Measurements from ENCODE around the gene COQ8A.

COQ8A gene

GRCh38 chr1:226974544-226975258 is 34.6 kb downstream of the COQ8A start:
- no peak for DNase-seq

GRCh38 chr1:226975259-226976250 is 35.5 kb downstream of the COQ8A start:
- DNase-seq, result no peak

GRCh38 chr1:226976276-226976977 is 36.3 kb downstream of the COQ8A start:
- no peak for DNase-seq

- DNase-seq, result no peak
These were observed 37.0 kb downstream of the COQ8A start for GRCh38 chr1:226976978-226977642.

GRCh38 chr1:226977643-226978431 is 37.7 kb downstream of the COQ8A start:
- DNase-seq, result no peak

GRCh38 chr1:226978432-226979114 is 38.5 kb downstream of the COQ8A start:
- DNase-seq, result no peak

GRCh38 chr1:226979115-226979516 is 39.0 kb downstream of the COQ8A start:
- no peak for DNase-seq

- DNase-seq, result no peak
These were observed 39.5 kb downstream of the COQ8A start for GRCh38 chr1:226979517-226980121.

GRCh38 chr1:226980122-226980560 is 40.0 kb downstream of the COQ8A start:
- no peak for DNase-seq

GRCh38 chr1:226980565-226981385 is 40.7 kb downstream of the COQ8A start:
- no peak for DNase-seq

- no peak for DNase-seq
These were observed 41.3 kb downstream of the COQ8A start for GRCh38 chr1:226981386-226981817.

GRCh38 chr1:226981838-226982237 is 41.7 kb downstream of the COQ8A start:
- no peak for DNase-seq

GRCh38 chr1:226982451-226983177 is 42.5 kb downstream of the COQ8A start:
- DNase-seq, result no peak

GRCh38 chr1:226983247-226983991 is 43.3 kb downstream of the COQ8A start:
- DNase-seq, result no peak

GRCh38 chr1:226983992-226984364 is 43.9 kb downstream of the COQ8A start:
- no peak for DNase-seq

GRCh38 chr1:226984521-226985238 is 44.6 kb downstream of the COQ8A start:
- no peak for DNase-seq

- no peak for DNase-seq
These were observed 45.2 kb downstream of the COQ8A start for GRCh38 chr1:226985239-226985838.

All from activated CD4-positive, alpha-beta T cell treated with anti-CD3 and anti-CD28 coated beads, Interleukin-10, Interleukin-2, amounts not matched to agents 100 ng/mL and 50 ng/mL, durations not matched to agents 16 hours and 8 hours (primary cell).